ENCODE data around the gene PDE4B.

GRCh38 chr1:66326867-66327266 lies 534.2 kb downstream of the PDE4B start:
- no peak for TF ChIP-seq EZH2 (IDR thresholded peaks at IDR 0.05; ENCODE audit: insufficient read depth, low read length)
- no peak for TF ChIP-seq CTCF (IDR thresholded peaks at IDR 0.05; ENCODE audit: insufficient read depth, low read depth, low read length)
